Trophoblast cell (in vitro differentiated cells and primary cell): ENCODE results near the gene RIPOR1.
A peak's percentile ranks its signal among the peaks of the same experiment; 100 is the strongest.

Source experiments
- DNase-seq, 2 donors: peaks; one replicate each; pipeline ENCODE4 v3.0.0-alpha.2; 2016
- H2AFZ ChIP-seq: 2 replicates; pipeline ENCODE4 v1.6.1; 2013; ENCODE audit warnings: low read length, moderate library complexity, mild to moderate bottlenecking; ENCODE audit not compliant: insufficient read depth, poor library complexity
- H2AK5ac ChIP-seq: 2 replicates; pipeline ENCODE4 v1.6.1; 2013; ENCODE audit warnings: mild to moderate bottlenecking, low read length
- H2BK120ac ChIP-seq: 2 replicates; pipeline ENCODE4 v1.6.1; 2013; ENCODE audit warnings: low read length, mild to moderate bottlenecking, moderate library complexity; ENCODE audit not compliant: insufficient read depth, poor library complexity
- H2BK12ac ChIP-seq: 2 replicates; pipeline ENCODE4 v1.6.1; 2013; ENCODE audit warnings: mild to moderate bottlenecking, low read length, moderate library complexity
- H2BK5ac ChIP-seq: 2 replicates; pipeline ENCODE4 v1.6.1; 2013; ENCODE audit warnings: low read length, low read depth, moderate library complexity, mild to moderate bottlenecking; ENCODE audit not compliant: poor library complexity
- H3K14ac ChIP-seq: 2 replicates; pipeline ENCODE4 v1.6.1; 2013; ENCODE audit warnings: mild to moderate bottlenecking, low read length
- H3K18ac ChIP-seq: 2 replicates; pipeline ENCODE4 v1.6.1; 2013; ENCODE audit warnings: mild to moderate bottlenecking, low read length
- H3K23ac ChIP-seq: 2 replicates; pipeline ENCODE4 v1.6.1; 2013; ENCODE audit warnings: low read length
- H3K27ac ChIP-seq: 2 replicates; pipeline ENCODE4 v1.5.1; 2013; ENCODE audit warnings: low read depth, mild to moderate bottlenecking, inconsistent platforms, low read length, moderate library complexity
- H3K27me3 ChIP-seq: 2 replicates; pipeline ENCODE4 v1.6.1; 2013; ENCODE audit warnings: inconsistent platforms, mild to moderate bottlenecking, low read length, moderate library complexity; ENCODE audit not compliant: insufficient read depth
- H3K36me3 ChIP-seq, 2 experiments: 1 replicate in 1 of 2; 2 replicates in 1 of 2; pipeline ENCODE4 v1.6.1; 2013; ENCODE audit warnings: low read length in 2 of 2, mild to moderate bottlenecking in 2 of 2, moderate library complexity in 1 of 2; ENCODE audit not compliant: insufficient read depth in 2 of 2, control insufficient read depth in 1 of 2
- H3K4ac ChIP-seq: 2 replicates; pipeline ENCODE4 v1.6.1; 2013; ENCODE audit warnings: low read depth, mild to moderate bottlenecking, low read length, moderate library complexity
- H3K4me1 ChIP-seq, 2 experiments: 1 replicate in 1 of 2; 2 replicates in 1 of 2; pipeline ENCODE4 v1.6.1; 2013; ENCODE audit warnings: low read length in 2 of 2, mild to moderate bottlenecking in 2 of 2, moderate library complexity in 1 of 2; ENCODE audit not compliant: insufficient read depth in 2 of 2, control insufficient read depth in 1 of 2
- H3K4me2 ChIP-seq: 2 replicates; pipeline ENCODE4 v1.6.1; 2013; ENCODE audit warnings: inconsistent platforms, mild to moderate bottlenecking, low read length, moderate library complexity
- H3K4me3 ChIP-seq: 2 replicates; pipeline ENCODE4 v1.5.1; 2013; ENCODE audit warnings: mild to moderate bottlenecking, low read depth, low read length, inconsistent platforms
- H3K79me1 ChIP-seq: one replicate; pipeline ENCODE4 v1.6.1; 2013; ENCODE audit warnings: low read length
- H3K79me2 ChIP-seq: 2 replicates; pipeline ENCODE4 v1.6.1; 2013; ENCODE audit warnings: low read length, mild to moderate bottlenecking; ENCODE audit not compliant: control insufficient read depth, insufficient read depth, poor library complexity
- H3K9ac ChIP-seq: 2 replicates; pipeline ENCODE4 v1.6.1; 2013; ENCODE audit warnings: mild to moderate bottlenecking, low read length
- H3K9me3 ChIP-seq: 2 replicates; pipeline ENCODE4 v1.6.1; 2013; ENCODE audit warnings: low read depth, mild to moderate bottlenecking, control low read depth, inconsistent platforms, low read length; ENCODE audit not compliant: insufficient read depth
- H4K12ac ChIP-seq: 2 replicates; pipeline ENCODE4 v1.6.1; 2013; ENCODE audit warnings: low read depth, mild to moderate bottlenecking, low read length, moderate library complexity
- H4K8ac ChIP-seq: 2 replicates; pipeline ENCODE4 v1.6.1; 2013; ENCODE audit warnings: low read depth, mild to moderate bottlenecking, low read length, moderate library complexity
- H4K91ac ChIP-seq: one replicate; pipeline ENCODE4 v1.6.1; 2013; ENCODE audit warnings: low read depth, mild to moderate bottlenecking, low read length, moderate library complexity
- WGBS: extraction: QIAGEN DNeasy Blood & Tissue Kit; methylation state at CpG from one replicate; pipeline ENCODE4 v1.1.7; 2013; ENCODE audit warnings: missing lambda C conversion rate; ENCODE audit not compliant: insufficient read length, insufficient coverage; ENCODE audit errors: extremely low coverage; 5-methylcytosine and 5-hydroxymethylcytosine counted together

The RIPOR1 gene

DNA sequence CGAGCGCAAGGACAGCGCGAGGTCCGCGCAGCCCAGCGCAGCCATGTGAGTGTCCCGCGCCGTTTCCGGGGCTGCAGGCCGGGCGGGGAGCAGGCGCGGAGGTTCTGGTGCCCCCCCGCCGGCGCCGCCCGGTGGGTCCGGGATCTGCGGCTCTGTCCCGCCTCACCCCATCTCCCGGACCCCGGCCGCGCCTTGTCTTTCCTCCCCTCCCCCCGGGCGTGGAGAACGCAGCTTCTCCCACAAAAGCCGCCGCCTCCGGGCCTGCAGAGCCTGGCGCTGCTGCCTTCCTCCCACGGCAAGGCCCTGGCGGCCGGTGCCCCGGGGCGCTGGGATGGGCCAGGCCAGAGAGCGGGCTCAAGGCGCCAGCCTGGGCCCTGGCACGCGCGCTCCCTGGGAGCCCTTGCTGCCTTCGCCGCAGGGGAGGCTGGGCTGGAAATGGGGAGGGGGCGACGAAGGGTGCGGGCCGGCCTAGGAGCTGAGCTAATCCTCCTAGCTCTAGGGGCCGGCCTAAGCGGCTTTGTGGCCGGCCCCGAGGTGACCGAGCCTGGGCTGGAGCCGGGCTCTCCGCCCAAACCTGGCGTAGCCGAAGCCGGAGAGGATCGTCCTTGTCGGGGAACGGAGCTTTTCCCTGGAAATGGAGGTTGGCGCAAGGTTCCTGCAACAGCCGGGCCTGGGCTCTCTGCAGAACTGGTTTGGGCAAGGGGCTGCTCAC is 397 bp downstream of the RIPOR1 start:
- peak overlapping the region; percentile 88 for H2AFZ ChIP-seq
- H3K79me2 ChIP-seq = peaks cover 12% of the 10 kb centered on the region
- H3K18ac ChIP-seq = peak overlapping the region; percentile 95
- peaks cover 36 to 39% of the 10 kb centered on the region in 2 experiments for H3K4me1 ChIP-seq
- H2BK12ac ChIP-seq = peak overlapping the region; percentile 71
- H3K14ac ChIP-seq = peak overlapping the region; percentile 97
- peak overlapping the region; percentile 3 for H3K9ac ChIP-seq
- peak overlapping the region; percentile 68 for H4K91ac ChIP-seq
- peak; percentile 61 to 75 for DNase-seq
- peak overlapping the region; percentile 35 for H2BK5ac ChIP-seq
- H3K23ac ChIP-seq = no peak overlapping the region
- H3K36me3 ChIP-seq = no peaks in the 10 kb centered on the region
- no peaks in the 10 kb centered on the region for H3K9me3 ChIP-seq
- H3K79me1 ChIP-seq = peaks cover 24% of the 10 kb centered on the region
- peak overlapping the region; percentile 64 for H4K8ac ChIP-seq
- peak overlapping the region; percentile 13 for H3K4ac ChIP-seq
- H3K27me3 ChIP-seq = no peaks in the 10 kb centered on the region
- peak overlapping the region; percentile 76 for H3K4me3 ChIP-seq
- no CpG with 5 or more reads among the region's 65 CpGs for WGBS
- peak overlapping the region; percentile 76 for H3K4me2 ChIP-seq
- peak overlapping the region; percentile 62 for H2BK120ac ChIP-seq
- H4K12ac ChIP-seq = peak overlapping the region; percentile 92
- H2AK5ac ChIP-seq = peak overlapping the region; percentile 38
- H3K27ac ChIP-seq = peak overlapping the region; percentile 39

DNA sequence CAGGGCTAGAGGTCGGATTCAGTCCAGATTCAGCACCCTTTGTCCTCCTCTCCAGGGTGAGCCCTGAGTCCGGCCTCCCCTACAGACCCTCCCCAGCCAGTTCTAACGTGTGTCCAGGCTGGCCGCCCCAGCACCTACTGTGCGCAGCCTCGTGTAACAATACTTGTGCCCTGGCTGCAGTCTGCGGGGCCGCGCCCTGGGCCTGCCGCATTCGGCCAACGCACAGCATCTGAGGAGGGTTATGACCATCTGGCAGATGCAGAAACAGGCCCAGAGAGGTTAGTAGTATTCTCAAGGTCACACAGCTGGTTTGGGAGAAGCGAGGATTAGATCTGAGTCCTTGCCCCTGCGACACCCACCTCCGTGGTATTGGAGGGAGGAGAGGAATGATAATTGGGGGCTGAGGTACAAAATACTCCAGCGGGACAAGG is 968 bp downstream of the RIPOR1 start:
- Histone ChIP-seq H2BK120ac (peak overlapping the region; percentile 62), H3K4ac (peak overlapping the region; percentile 13), H2BK12ac (peak overlapping the region; percentile 71), H3K14ac (peak overlapping the region; percentile 97), H3K23ac (no peak overlapping the region), H3K27ac (peak overlapping the region; percentile 39), H3K79me1 (peaks cover 24% of the 10 kb centered on the region), H4K91ac (peak overlapping the region; percentile 68), H4K8ac (peak overlapping the region; percentile 64), H2AFZ (peak overlapping the region; percentile 38), H3K4me1 (peaks cover 36 to 39% of the 10 kb centered on the region in 2 experiments), H3K79me2 (peaks cover 12% of the 10 kb centered on the region), H2BK5ac (peak overlapping the region; percentile 35), H4K12ac (peak overlapping the region; percentile 92), H2AK5ac (peak overlapping the region; percentile 38), H3K4me3 (peak overlapping the region; percentile 76), H3K36me3 (no peaks in the 10 kb centered on the region), H3K4me2 (peak overlapping the region; percentile 76), H3K9ac (peak overlapping the region; percentile 3), H3K27me3 (no peaks in the 10 kb centered on the region), H3K18ac (peak overlapping the region; percentile 95), H3K9me3 (no peaks in the 10 kb centered on the region)
- no CpG with 5 or more reads among the region's 16 CpGs for WGBS
- DNase-seq = no peak

DNA sequence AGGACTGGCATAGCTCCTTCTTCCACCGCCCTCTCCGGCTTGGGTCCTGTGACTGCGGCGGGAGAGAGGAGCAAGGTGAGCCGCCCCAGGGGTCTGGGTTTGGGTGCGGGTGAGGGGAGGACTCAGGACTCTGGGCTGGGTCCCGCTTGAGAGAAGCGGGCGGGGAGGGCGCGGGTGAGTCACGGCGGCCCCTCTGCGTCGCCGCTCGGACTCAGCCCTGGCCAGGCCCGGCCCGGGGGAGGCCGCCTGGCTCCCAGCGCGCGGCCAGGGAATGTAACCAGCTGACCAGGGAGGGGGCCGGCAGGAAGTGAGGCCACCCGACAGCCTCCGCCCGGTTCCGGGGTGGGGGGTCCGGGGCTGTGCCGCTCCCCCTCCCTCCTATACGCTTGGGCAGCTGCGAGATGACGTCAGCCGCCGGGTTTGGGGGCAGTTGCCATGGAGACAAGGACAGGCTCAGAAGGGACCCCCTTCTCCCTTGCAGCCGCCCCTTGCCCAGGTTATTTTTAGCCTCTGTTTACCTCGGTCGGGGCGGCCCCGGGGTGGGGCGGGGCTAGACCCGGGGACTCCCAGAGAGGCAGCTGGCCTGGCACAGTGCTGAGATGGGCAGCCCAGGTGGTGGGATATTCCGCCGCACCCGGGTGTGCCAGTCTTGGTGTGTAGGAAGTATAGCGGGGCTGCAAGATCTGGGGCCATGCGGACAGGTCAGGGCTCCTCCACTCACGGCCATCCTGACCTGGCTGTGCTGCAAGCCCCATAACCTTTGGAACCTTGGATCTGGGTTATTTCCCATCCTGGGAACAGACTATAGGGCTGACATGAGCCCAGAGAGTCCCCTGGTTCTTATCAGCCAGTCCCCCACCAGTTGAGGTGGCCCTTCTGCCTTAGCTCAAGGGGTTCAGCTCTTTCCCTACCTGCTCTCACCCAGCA is 1.6 kb downstream of the RIPOR1 start:
- H3K18ac ChIP-seq = peak overlapping the region; percentile 95
- peak overlapping the region; percentile 92 for H4K12ac ChIP-seq
- peak overlapping the region; percentile 13 for H3K4ac ChIP-seq
- no peaks in the 10 kb centered on the region for H3K9me3 ChIP-seq
- H3K27ac ChIP-seq = peak overlapping the region; percentile 39
- peak overlapping the region; percentile 64 for H4K8ac ChIP-seq
- peaks cover 12% of the 10 kb centered on the region for H3K79me2 ChIP-seq
- H3K9ac ChIP-seq = peak overlapping the region; percentile 20
- H2AK5ac ChIP-seq = peak overlapping the region; percentile 38
- peak overlapping the region; percentile 76 for H3K4me2 ChIP-seq
- H2BK120ac ChIP-seq = peak overlapping the region; percentile 62
- no CpG with 5 or more reads among the region's 48 CpGs for WGBS
- DNase-seq = peak; percentile 65 to 70
- H3K4me3 ChIP-seq = peak overlapping the region; percentile 76
- peak overlapping the region; percentile 35 for H2BK5ac ChIP-seq
- H3K79me1 ChIP-seq = peaks cover 24% of the 10 kb centered on the region
- no peak overlapping the region for H3K23ac ChIP-seq
- no peaks in the 10 kb centered on the region for H3K27me3 ChIP-seq
- peak overlapping the region; percentile 97 for H3K14ac ChIP-seq
- H3K4me1 ChIP-seq = peaks cover 32 to 35% of the 10 kb centered on the region in 2 experiments
- H4K91ac ChIP-seq = peak overlapping the region; percentile 68
- H3K36me3 ChIP-seq = no peaks in the 10 kb centered on the region
- peak overlapping the region; percentile 38 for H2AFZ ChIP-seq
- H2BK12ac ChIP-seq = peak overlapping the region; percentile 71

DNA sequence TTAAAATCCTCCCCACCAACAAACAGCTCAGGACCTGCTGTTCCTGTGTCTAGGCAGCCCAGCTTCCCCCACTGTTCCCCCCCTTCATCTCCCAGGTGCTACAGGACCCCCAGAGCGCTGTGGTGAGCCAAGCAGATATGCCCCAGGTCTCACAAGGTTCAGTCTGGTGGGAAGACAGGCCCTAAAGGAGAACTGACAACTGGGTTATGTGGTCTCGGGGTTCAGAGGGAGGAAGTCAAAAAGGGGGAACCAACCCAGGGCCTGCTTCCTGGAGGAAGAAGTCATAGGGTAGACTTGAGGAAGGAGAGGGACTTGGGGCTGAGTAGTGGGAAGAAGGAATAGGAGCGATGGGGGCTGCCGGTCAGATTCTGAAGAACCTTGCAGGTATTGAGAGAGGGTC is 2.6 kb downstream of the RIPOR1 start:
- Histone ChIP-seq H4K91ac (no peak overlapping the region), H3K4ac (no peak overlapping the region), H3K9me3 (peaks cover 1% of the 10 kb centered on the region), H2BK120ac (no peak overlapping the region), H3K36me3 (no peaks in the 10 kb centered on the region), H3K27ac (no peak overlapping the region), H2BK12ac (no peak overlapping the region), H3K23ac (no peak overlapping the region), H3K4me1 (peaks cover 24 to 27% of the 10 kb centered on the region in 2 experiments), H3K14ac (no peak overlapping the region), H4K8ac (no peak overlapping the region), H3K18ac (no peak overlapping the region), H3K4me3 (no peak overlapping the region), H3K27me3 (no peaks in the 10 kb centered on the region), H3K79me1 (peaks cover 24% of the 10 kb centered on the region), H3K4me2 (no peak overlapping the region), H4K12ac (no peak overlapping the region), H2AK5ac (no peak overlapping the region), H3K9ac (no peak overlapping the region), H2AFZ (no peak overlapping the region), H2BK5ac (no peak overlapping the region), H3K79me2 (peaks cover 12% of the 10 kb centered on the region)
- no CpG with 5 or more reads among the region's 4 CpGs for WGBS
- DNase-seq = peak in 1 of 2 donors; percentile 9
